Neural progenitor cell (in vitro differentiated cells): ENCODE data around the gene EIF2S3.

Source experiments
- EZH2 ChIP-seq: fragments of 200-600 bp; sonication (generic); IDR thresholded peaks from 2 replicates; pipeline ENCODE4 v1.6.1; 2017; ENCODE audit warnings: antibody characterized with exemption, mild to moderate bottlenecking, moderate library complexity
- TF ChIP-seq, protein P1 (sequence below): fragments of 200-600 bp; sonication (generic); IDR thresholded peaks from 2 replicates; pipeline ENCODE4 v1.5.1; 2017; ENCODE audit warnings: antibody characterized with exemption, mild to moderate bottlenecking

DNA sequence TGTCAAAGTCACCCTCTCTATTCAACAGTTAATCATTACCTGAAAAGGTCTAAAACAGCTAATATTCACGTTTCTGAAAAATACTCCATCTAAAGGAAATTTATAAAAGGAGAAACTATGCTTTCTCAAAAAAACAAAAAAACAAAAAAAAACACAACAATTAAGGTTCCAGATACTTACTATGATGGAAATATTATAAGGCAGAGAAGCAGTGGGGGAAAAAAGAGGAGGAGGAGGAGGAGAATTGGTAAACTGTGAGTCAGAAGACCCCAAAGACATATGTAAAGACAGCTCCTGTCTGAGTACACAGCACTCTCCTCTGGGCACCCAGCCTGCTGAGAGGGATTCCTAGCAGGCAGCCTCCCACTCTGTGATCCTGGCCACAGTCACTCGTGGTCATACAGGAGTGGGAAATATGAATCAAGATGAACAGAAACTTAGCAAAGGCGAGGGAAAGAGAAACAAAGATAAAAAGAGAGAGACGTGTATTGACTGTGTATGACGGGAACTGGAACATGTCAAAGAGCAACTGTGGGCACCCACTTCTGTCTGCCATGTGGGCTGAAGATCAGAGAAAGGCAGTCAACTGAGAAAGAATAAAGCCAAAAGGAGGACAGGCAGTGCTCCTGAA is 40.3 kb upstream of the EIF2S3 start:
- TF ChIP-seq, protein P1, sequence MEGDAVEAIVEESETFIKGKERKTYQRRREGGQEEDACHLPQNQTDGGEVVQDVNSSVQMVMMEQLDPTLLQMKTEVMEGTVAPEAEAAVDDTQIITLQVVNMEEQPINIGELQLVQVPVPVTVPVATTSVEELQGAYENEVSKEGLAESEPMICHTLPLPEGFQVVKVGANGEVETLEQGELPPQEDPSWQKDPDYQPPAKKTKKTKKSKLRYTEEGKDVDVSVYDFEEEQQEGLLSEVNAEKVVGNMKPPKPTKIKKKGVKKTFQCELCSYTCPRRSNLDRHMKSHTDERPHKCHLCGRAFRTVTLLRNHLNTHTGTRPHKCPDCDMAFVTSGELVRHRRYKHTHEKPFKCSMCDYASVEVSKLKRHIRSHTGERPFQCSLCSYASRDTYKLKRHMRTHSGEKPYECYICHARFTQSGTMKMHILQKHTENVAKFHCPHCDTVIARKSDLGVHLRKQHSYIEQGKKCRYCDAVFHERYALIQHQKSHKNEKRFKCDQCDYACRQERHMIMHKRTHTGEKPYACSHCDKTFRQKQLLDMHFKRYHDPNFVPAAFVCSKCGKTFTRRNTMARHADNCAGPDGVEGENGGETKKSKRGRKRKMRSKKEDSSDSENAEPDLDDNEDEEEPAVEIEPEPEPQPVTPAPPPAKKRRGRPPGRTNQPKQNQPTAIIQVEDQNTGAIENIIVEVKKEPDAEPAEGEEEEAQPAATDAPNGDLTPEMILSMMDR = no peak
- no peak for TF ChIP-seq EZH2
